ENCODE measurements around the gene PI4KA. TPM values are rescaled to one million over a fixed set of nuclear protein-coding genes. Genes with fewer than 3 reads are reported as not detected.
"Not testable (repeated sequence)": the region's sequence is repeated elsewhere in the genome, so short reads cannot be mapped to it uniquely, and the experiment has no call there.

PI4KA gene
- total RNA-seq, 2 donors from 2014 or later: 72.1 to 96.0 TPM

DNA sequence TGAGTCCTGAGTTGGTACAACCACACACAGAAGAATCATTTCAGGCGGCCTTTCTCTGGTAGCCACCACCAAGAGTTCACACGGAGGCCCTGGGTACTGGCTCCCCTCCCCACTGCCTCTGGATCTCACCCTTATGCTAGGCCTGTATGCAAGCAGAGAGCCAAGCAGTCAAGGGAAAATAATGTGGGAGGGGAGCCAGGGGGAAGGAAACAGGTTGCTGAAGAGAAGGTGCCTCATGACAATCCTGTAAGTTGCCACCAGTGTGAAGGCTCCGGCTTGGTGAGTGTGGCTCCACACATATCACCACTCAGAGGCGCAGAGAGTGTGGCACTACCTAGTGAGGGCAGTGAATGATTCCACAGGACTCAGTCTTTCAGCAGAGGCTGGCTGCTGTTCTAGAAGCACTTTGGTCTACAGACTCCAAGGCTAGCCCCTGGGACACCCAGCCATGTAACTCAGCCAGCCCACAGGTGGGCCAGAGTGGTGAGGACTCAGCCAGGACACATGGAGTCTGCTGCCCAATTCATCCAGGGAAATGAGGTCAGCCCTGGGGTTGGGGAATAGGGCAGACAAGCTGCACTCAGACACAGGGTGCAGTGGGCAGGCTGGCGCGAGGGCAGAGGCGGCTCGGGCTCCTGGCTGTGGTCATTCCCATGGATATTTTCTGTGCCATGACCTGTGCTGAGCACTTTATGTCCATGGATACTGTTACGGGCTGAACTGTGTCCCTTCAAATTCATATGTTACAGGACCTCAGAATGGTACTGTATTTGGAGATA, 133.7 kb downstream of the PI4KA start:
- Mint-ChIP-seq H3K4me3 (no peak overlapping the region), H3K27me3 (no peaks in the 10 kb centered on the region), H3K4me1 (no peaks in the 10 kb centered on the region), H3K27ac (peak overlapping the region; percentile 14), H3K9me3 (no peaks in the 10 kb centered on the region), H3K36me3 (ENCODE audit: low read depth) (peaks cover 56% of the 10 kb centered on the region)
- ATAC-seq (replicated peaks): no peak

DNA sequence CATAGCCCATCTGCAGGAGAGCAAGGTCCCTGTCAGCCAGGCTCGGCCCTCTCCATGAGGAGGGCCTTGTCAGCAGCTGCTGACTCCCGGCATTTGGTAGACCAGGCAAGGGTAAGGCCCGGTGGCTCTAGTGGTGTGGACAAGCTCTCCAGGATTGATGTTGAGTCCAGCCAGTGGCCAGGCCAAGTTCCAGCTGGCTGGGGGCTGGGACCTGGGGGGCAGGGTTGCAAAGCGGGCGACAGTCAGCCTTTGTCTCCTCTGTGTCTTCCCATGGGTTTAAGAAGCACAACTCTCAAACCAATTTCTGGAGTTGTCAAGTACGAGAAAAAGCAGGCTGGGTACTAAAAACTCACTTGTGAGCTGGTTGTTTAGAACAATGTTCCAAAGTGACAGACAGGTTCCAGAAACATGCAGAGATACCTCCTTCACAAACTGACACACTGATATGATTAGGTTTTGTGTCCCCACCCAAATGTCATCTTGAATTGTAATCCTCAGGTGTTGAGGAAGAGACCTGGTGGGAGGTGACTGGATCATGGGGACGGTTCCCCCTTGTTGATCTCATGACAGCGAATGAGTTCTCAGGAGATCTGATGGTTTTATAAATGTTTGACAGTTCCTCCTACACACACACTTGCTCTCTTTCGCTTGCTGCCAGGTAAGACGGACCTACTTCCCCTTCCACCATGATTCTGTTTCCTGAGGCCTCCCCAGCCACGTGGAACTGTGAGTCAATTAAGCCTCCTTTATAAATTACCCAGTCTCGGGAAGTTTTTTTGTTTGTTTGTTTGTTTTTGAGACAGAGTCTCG, 137.0 kb downstream of the PI4KA start:
- ATAC-seq (replicated peaks): no peak
- H3K4me3 Mint-ChIP-seq: no peak overlapping the region
- no peaks in the 10 kb centered on the region for H3K4me1 Mint-ChIP-seq
- H3K27me3 Mint-ChIP-seq: no peaks in the 10 kb centered on the region
- no peak overlapping the region for H3K27ac Mint-ChIP-seq
- no peaks in the 10 kb centered on the region for H3K9me3 Mint-ChIP-seq
- peaks cover 30% of the 10 kb centered on the region for H3K36me3 Mint-ChIP-seq (ENCODE audit: low read depth)

DNA sequence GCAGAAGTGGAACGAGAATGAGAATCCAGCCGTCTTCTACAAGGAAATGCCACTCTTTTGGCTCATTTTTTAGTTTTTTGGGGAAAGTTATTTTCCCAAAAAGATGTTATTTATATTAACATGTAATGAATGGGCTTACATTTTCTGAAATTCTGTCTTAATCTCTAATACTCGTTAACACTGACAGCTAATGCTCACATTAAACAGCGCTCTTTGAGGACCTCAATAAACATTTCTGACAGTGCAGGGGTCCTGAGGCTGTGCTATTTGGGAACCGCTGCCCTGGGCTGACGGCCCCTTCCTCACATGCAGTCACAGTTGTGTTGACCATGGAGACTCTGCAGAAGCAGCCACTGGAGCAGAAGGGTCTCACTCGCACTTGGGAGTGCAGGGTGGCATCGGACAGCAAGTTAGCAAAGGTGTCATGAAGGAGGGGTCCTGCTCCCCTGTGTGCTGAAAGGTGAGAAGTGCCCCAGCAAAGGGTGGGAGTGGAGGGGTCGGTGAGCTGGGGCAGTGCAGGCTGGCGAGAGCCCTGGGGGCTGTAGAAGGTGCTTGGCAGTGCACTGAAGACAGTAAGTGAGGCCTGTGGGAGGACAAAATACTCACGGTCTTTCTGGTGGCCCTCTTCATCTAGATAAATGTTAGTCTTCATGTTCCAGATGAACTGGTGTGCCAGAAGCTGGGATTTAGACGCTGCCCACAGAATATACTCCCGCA, 137.8 kb downstream of the PI4KA start:
- Mint-ChIP-seq H3K27ac (no peak overlapping the region), H3K9me3 (no peaks in the 10 kb centered on the region), H3K27me3 (no peaks in the 10 kb centered on the region), H3K36me3 (ENCODE audit: low read depth) (peaks cover 25% of the 10 kb centered on the region), H3K4me1 (no peaks in the 10 kb centered on the region), H3K4me3 (no peak overlapping the region)
- no peak for ATAC-seq (replicated peaks)

DNA sequence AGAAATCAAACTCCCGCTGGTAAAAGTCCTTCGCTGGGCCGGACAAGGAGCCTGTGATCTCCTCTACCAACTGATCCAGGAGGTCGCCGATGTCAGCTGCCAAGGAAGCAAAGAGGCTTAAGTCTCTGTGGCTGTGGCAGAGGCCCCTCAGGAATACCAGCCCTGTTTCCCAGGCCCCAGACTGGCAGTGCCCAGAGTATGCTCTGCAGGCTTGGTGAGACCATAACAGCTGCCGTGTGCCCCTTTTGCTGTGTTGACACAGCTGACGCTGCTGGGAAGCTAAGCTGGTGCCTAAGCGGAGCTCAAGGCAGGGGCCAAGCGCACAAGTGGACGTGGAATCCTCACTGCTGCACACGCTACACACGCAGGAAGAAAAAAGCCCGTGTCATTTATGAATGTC, 139.9 kb downstream of the PI4KA start:
- ATAC-seq (replicated peaks); H3K27ac Mint-ChIP-seq; H3K4me3 Mint-ChIP-seq; H3K9me3 Mint-ChIP-seq; H3K4me1 Mint-ChIP-seq; H3K27me3 Mint-ChIP-seq: not testable (repeated sequence)
- H3K36me3 Mint-ChIP-seq (ENCODE audit: low read depth): peaks cover 15% of the 10 kb centered on the region

DNA sequence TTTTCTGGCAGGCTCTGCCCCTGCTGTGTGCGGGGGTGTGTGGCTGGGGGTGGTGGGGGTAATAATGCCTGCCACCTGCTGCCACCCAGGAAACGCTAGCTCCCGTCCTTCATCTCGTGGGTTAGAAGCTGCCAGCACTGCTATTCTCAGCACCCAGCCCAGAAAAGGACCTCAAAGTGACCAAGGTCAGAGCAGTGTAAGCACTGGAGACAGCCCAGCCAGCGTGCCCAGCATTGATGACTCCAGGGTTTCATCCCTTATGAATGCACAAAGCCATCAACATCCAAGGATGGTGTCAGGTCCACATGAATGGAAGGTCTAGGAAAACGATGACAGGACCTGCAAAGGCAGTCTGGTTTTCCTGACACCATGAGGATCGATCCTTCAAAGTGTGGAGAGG, 140.6 kb downstream of the PI4KA start:
- H3K9me3 Mint-ChIP-seq; ATAC-seq (replicated peaks); H3K4me3 Mint-ChIP-seq; H3K4me1 Mint-ChIP-seq; H3K27ac Mint-ChIP-seq; H3K27me3 Mint-ChIP-seq: not testable (repeated sequence)
- peaks cover 15% of the 10 kb centered on the region for H3K36me3 Mint-ChIP-seq (ENCODE audit: low read depth)

GRCh38 chr22:20717213-20717866, 141.3 kb downstream of the PI4KA start:
- not testable (repeated sequence) for H3K27ac Mint-ChIP-seq; ATAC-seq (replicated peaks); H3K4me3 Mint-ChIP-seq; H3K27me3 Mint-ChIP-seq; H3K9me3 Mint-ChIP-seq; H3K4me1 Mint-ChIP-seq
- H3K36me3 Mint-ChIP-seq (ENCODE audit: low read depth): peaks cover 15% of the 10 kb centered on the region

DNA sequence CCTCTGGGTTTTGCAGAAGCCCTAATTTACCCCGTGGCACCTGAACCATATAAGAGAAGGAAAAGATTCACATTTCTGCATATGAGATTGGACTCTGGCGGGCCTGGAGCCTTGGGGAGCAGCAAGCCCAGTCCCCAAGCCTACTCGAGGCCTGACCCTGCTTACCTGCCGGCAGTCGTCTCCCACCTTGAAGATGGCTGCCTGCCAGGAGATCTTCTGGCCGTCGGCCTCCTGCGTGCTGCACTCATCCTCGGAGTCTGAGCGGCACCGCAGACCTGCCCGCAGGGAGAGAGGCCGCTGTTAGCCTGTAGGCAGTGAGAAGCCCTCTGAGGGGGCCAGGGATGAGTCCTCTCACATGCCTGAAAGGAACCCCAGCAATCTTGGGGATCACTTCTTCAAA, 145.5 kb downstream of the PI4KA start:
- not testable (repeated sequence) for H3K4me3 Mint-ChIP-seq; H3K27ac Mint-ChIP-seq; H3K4me1 Mint-ChIP-seq; H3K27me3 Mint-ChIP-seq; ATAC-seq (replicated peaks); H3K9me3 Mint-ChIP-seq
- peaks cover 14% of the 10 kb centered on the region for H3K36me3 Mint-ChIP-seq (ENCODE audit: low read depth)

DNA sequence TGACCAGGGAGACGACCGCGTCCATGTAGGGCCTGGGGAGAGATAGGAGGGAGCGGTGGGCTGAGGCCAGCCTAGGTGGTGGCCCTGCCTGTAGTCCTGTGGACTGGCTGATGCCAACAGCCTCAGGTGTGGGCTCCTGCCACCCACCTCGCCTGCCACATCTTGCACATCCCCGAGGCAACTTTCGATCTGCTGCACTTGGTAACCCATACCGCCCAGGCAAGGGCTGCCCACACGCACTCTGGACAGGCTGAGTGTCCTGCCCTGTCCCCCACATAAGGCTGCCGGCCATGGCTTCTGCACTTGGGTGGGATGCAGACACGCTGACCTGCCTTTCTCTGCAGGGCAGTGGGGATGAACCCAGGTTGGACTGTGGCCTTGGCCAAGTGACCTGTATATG, 148.6 kb downstream of the PI4KA start:
- not testable (repeated sequence) for H3K4me1 Mint-ChIP-seq; H3K4me3 Mint-ChIP-seq; H3K27me3 Mint-ChIP-seq; ATAC-seq (replicated peaks); H3K27ac Mint-ChIP-seq; H3K36me3 Mint-ChIP-seq (ENCODE audit: low read depth); H3K9me3 Mint-ChIP-seq

GRCh38 chr22:20707549-20708118, 151.0 kb downstream of the PI4KA start:
- ATAC-seq (replicated peaks); H3K27me3 Mint-ChIP-seq; H3K4me3 Mint-ChIP-seq: not testable (repeated sequence)

GRCh38 chr22:20703816-20704609, 154.6 kb downstream of the PI4KA start:
- not testable (repeated sequence) for H3K9me3 Mint-ChIP-seq; H3K36me3 Mint-ChIP-seq (ENCODE audit: low read depth); H3K27ac Mint-ChIP-seq; ATAC-seq (replicated peaks); H3K4me1 Mint-ChIP-seq; H3K27me3 Mint-ChIP-seq
- H3K4me3 Mint-ChIP-seq: peak overlapping the region; percentile 84

More at GRCh38 chr22:20707549-20708118, 151.0 kb downstream of the PI4KA start:
- H3K4me1 Mint-ChIP-seq; H3K9me3 Mint-ChIP-seq; H3K27ac Mint-ChIP-seq; H3K36me3 Mint-ChIP-seq (ENCODE audit: low read depth): not testable (repeated sequence)

DNA sequence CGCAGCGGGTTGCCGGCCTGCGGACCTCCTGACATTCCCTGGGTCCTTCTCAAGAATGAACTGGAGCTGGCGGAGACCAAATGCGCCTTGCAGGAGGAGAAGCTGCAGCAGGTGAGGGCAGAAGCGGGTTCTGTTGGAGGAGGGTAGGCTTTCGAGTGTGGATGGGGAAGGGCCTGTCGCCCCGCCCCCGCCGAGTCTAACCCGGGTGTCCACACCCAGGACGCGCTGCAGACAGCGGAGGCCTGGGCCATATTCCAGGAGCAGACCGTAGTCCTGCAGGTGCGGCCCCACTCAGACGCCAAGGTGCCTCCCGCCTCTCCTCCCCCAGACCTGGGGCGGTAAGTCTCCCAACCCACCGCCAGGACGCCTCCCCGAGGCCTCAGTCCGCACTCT, 155.2 kb downstream of the PI4KA start:
- not testable (repeated sequence) for H3K27me3 Mint-ChIP-seq; H3K27ac Mint-ChIP-seq; H3K36me3 Mint-ChIP-seq (ENCODE audit: low read depth); H3K4me1 Mint-ChIP-seq; H3K9me3 Mint-ChIP-seq
- ATAC-seq (replicated peaks): peak; percentile 31
- H3K4me3 Mint-ChIP-seq: peak overlapping the region; percentile 84

GRCh38 chr22:20702546-20703413, 155.8 kb downstream of the PI4KA start:
- H3K4me1 Mint-ChIP-seq; H3K27me3 Mint-ChIP-seq; H3K36me3 Mint-ChIP-seq (ENCODE audit: low read depth); H3K9me3 Mint-ChIP-seq: not testable (repeated sequence)
- ATAC-seq (replicated peaks): peak; percentile 84
- Mint-ChIP-seq H3K4me3 (peak overlapping the region; percentile 84), H3K27ac (peak overlapping the region; percentile 88)

GRCh38 chr22:20702175-20702545, 156.5 kb downstream of the PI4KA start:
- peak overlapping the region; percentile 84 for H3K4me3 Mint-ChIP-seq
- H3K27me3 Mint-ChIP-seq; H3K4me1 Mint-ChIP-seq; H3K9me3 Mint-ChIP-seq; H3K36me3 Mint-ChIP-seq (ENCODE audit: low read depth); H3K27ac Mint-ChIP-seq: not testable (repeated sequence)
- peak; percentile 16 for ATAC-seq (replicated peaks)
